ENCODE data around the gene PRLHR. TPM values are rescaled to one million over a fixed set of nuclear protein-coding genes. Genes with fewer than 3 reads are reported as not detected.

Gene PRLHR
- total and polyA plus RNA-seq, 9 donors, result 0.06 to 0.57 (median 0.14) TPM; not detected in 5

GRCh38 chr10:118567701-118568248, 27.7 kb downstream of the PRLHR start:
- Histone ChIP-seq H3K27me3 (no peaks in the 10 kb centered on the region), H3K4me1 (ENCODE audit: insufficient read depth) (peaks cover 8% of the 10 kb centered on the region), H3K27ac (no peak overlapping the region), H3K36me3 (no peaks in the 10 kb centered on the region), H3K4me3 (no peak overlapping the region), H3K9me3 (no peaks in the 10 kb centered on the region)
- TF ChIP-seq, protein P1, sequence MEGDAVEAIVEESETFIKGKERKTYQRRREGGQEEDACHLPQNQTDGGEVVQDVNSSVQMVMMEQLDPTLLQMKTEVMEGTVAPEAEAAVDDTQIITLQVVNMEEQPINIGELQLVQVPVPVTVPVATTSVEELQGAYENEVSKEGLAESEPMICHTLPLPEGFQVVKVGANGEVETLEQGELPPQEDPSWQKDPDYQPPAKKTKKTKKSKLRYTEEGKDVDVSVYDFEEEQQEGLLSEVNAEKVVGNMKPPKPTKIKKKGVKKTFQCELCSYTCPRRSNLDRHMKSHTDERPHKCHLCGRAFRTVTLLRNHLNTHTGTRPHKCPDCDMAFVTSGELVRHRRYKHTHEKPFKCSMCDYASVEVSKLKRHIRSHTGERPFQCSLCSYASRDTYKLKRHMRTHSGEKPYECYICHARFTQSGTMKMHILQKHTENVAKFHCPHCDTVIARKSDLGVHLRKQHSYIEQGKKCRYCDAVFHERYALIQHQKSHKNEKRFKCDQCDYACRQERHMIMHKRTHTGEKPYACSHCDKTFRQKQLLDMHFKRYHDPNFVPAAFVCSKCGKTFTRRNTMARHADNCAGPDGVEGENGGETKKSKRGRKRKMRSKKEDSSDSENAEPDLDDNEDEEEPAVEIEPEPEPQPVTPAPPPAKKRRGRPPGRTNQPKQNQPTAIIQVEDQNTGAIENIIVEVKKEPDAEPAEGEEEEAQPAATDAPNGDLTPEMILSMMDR (IDR thresholded peaks at IDR 0.05), result no peak
- no peak for TF ChIP-seq EP300 (IDR thresholded peaks at IDR 0.05)
- TF ChIP-seq POLR2A (IDR thresholded peaks at IDR 0.05), result no peak
- intact Hi-C loops (cut with DNase I), result loop anchor here (2.0 to 10.0 kb wide), 4 partner anchors 153 to 460 kb away; partner anchors contain the start of gene NANOS1 (in 1 of the 4)
- WGBS, 3 donors, result 58 to 76% (median 68%) methylated on average over 11 of the region's 11 CpGs
- DNase-seq, result no peak

DNA sequence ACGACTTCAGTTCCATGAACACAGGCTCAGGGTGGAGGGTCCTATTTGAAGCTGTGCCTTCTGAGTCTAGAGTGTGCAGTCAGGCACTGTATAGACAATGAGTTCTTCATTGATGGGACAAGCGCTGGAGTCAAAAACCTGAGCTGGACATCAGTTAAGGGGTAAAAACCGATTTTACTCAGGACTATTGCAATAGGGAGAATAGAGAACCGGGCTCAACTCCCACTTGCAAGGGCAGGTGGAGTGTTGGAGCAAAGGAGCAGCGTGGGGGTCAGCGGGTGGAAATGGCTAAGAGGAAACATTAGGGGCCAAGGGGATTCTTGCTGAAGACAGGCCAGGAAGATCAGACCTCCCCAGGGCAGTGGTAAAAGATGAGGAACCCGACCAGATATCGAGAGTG, 28.5 kb downstream of the PRLHR start:
- TF ChIP-seq, protein P1 (IDR thresholded peaks at IDR 0.05), result no peak
- TF ChIP-seq POLR2A (IDR thresholded peaks at IDR 0.05), result no peak
- TF ChIP-seq EP300 (IDR thresholded peaks at IDR 0.05), result no peak
- H3K4me1 ChIP-seq (ENCODE audit: insufficient read depth), result peaks cover 6% of the 10 kb centered on the region
- intact Hi-C loops (cut with DNase I), result loop anchor here (2.0 to 10.0 kb wide), 4 partner anchors 154 to 460 kb away; partner anchors contain the start of gene NANOS1 (in 1 of the 4)
- H3K4me3 ChIP-seq, result no peak overlapping the region
- no peak for DNase-seq
- WGBS, 3 donors, result 78 to 91% (median 89%) methylated on average over 8 of the region's 8 CpGs
- no peaks in the 10 kb centered on the region for H3K27me3 ChIP-seq
- no peaks in the 10 kb centered on the region for H3K9me3 ChIP-seq
- no peaks in the 10 kb centered on the region for H3K36me3 ChIP-seq
- no peak overlapping the region for H3K27ac ChIP-seq

GRCh38 chr10:118565301-118566075, 30.0 kb downstream of the PRLHR start:
- Histone ChIP-seq H3K27ac (no peak overlapping the region), H3K4me3 (no peak overlapping the region), H3K4me1 (ENCODE audit: insufficient read depth) (peaks cover 1% of the 10 kb centered on the region), H3K27me3 (no peaks in the 10 kb centered on the region), H3K36me3 (no peaks in the 10 kb centered on the region), H3K9me3 (no peaks in the 10 kb centered on the region)
- DNase-seq, result no peak
- intact Hi-C loops (cut with DNase I), result loop anchor here (2.0 to 10.0 kb wide), 4 partner anchors 155 to 462 kb away; partner anchors contain the start of gene NANOS1 (in 1 of the 4)
- no peak for TF ChIP-seq EP300 (IDR thresholded peaks at IDR 0.05)
- TF ChIP-seq, protein P1 (IDR thresholded peaks at IDR 0.05), result no peak
- no peak for TF ChIP-seq POLR2A (IDR thresholded peaks at IDR 0.05)
- 92 to 93% (median 92%) methylated on average over 12 of the region's 12 CpGs for WGBS, 3 donors

DNA sequence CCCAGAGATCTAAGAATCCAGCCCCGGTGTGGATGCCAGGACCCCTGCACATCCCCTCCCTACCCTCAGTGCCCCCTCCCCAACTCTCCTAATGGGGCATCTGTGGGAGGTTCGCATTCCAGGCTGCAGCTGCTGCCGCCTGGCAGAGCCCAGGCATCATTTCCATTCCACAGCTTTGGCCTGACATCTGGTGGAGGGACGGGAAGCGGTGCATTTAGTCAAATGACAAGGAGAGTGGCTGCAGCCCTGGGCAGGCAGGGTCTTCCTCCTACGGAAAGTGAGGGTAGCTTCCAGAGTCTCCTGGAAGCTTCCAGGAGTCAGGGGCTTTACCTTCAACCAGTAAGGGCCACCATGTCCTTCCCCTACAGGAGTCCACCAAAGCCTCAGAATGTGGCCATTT, 30.8 kb downstream of the PRLHR start:
- 20 to 33% (median 23%) methylated on average over 6 of the region's 6 CpGs for WGBS, 3 donors
- intact Hi-C loops (cut with DNase I), result loop anchor here in 2 of 4 donors (5.0 to 10.0 kb wide), 3 partner anchors 158 to 463 kb away; partner anchors contain the start of gene NANOS1 (in 1 of the 2)
- no peaks in the 10 kb centered on the region for H3K27me3 ChIP-seq
- H3K4me1 ChIP-seq (ENCODE audit: insufficient read depth), result no peaks in the 10 kb centered on the region
- H3K4me3 ChIP-seq, result no peak overlapping the region
- no peaks in the 10 kb centered on the region for H3K9me3 ChIP-seq
- TF ChIP-seq POLR2A (IDR thresholded peaks at IDR 0.05) (no peak), EP300 (IDR thresholded peaks at IDR 0.05) (no peak)
- TF ChIP-seq, protein P1 (IDR thresholded peaks at IDR 0.05), result no peak
- DNase-seq, result no peak
- no peaks in the 10 kb centered on the region for H3K36me3 ChIP-seq
- no peak overlapping the region for H3K27ac ChIP-seq
